ENCODE data around the gene UGT1A7. TPM values are rescaled to one million over a fixed set of nuclear protein-coding genes. Genes with fewer than 3 reads are reported as not detected.

UGT1A7 gene
- total and polyA plus RNA-seq, 12 donors: 0.11 to 10.1 (median 0.74) TPM; not detected in 3

- H3K27ac ChIP-seq: no peak overlapping the region
- no peaks in the 10 kb centered on the region for H3K4me1 ChIP-seq (replicated peaks in 1 of 2)
- no peak overlapping the region for H3K4me3 ChIP-seq
- DNase-seq: no peak
- TF ChIP-seq POLR2A (IDR thresholded peaks at IDR 0.05) (no peak), CTCF (IDR thresholded peaks at IDR 0.05) (no peak)
- H3K27me3 ChIP-seq: no peaks in the 10 kb centered on the region
- H3K9me3 ChIP-seq (replicated peaks in 1 of 3): no peaks in the 10 kb centered on the region
- no peaks in the 10 kb centered on the region for H3K36me3 ChIP-seq (replicated peaks in 1 of 2)
- 85 to 93% (median 87%) methylated on average over 3 to 21 of the region's 21 CpGs for WGBS, 4 donors
- intact Hi-C loops (cut with DNase I): no loop called here
Observed at GRCh38 chr2:233822101-233822771, 140.5 kb downstream of the UGT1A7 start.

Other genes starting within 250 kb of the UGT1A7 start
- 10 to 100 TPM; 29.9 to 64.7 (median 44.1) TPM for gene USP40, start 115.1 kb upstream of the UGT1A7 start, total RNA-seq
- 10 to 100 TPM; 25.1 to 98.7 (median 85.4) TPM for gene USP40, start 115.1 kb upstream of the UGT1A7 start, polyA plus RNA-seq
- gene UGT1A8, start 64.3 kb upstream of the UGT1A7 start, total RNA-seq: not detected
- gene UGT1A8, start 64.3 kb upstream of the UGT1A7 start, polyA plus RNA-seq: under 1 TPM in 1 of 3 donors, not detected in 2; 0.05 TPM
- not detected for gene UGT1A10, start 45.5 kb upstream of the UGT1A7 start, total RNA-seq
- not detected for gene UGT1A10, start 45.5 kb upstream of the UGT1A7 start, polyA plus RNA-seq
- gene UGT1A9, start 10.0 kb upstream of the UGT1A7 start, total RNA-seq: not detected
- gene UGT1A9, start 10.0 kb upstream of the UGT1A7 start, polyA plus RNA-seq: not detected
- gene UGT1A6, start 11.0 kb downstream of the UGT1A7 start, total RNA-seq: not detected
- under 1 TPM in 1 of 3 donors, not detected in 2; 0.16 TPM for gene UGT1A6, start 11.0 kb downstream of the UGT1A7 start, polyA plus RNA-seq
- under 1 TPM in 1 of 9 donors, not detected in 8; 0.43 TPM for gene UGT1A5, start 31.0 kb downstream of the UGT1A7 start, total RNA-seq
- gene UGT1A5, start 31.0 kb downstream of the UGT1A7 start, polyA plus RNA-seq: not detected
- under 1 TPM in 1 of 9 donors, not detected in 8; 0.36 TPM for gene UGT1A4, start 36.8 kb downstream of the UGT1A7 start, total RNA-seq
- gene UGT1A4, start 36.8 kb downstream of the UGT1A7 start, polyA plus RNA-seq: not detected
- gene UGT1A3, start 47.1 kb downstream of the UGT1A7 start, total RNA-seq: not detected
- not detected for gene UGT1A3, start 47.1 kb downstream of the UGT1A7 start, polyA plus RNA-seq
- under 1 TPM in 1 of 9 donors, not detected in 8; 0.52 TPM for gene UGT1A1, start 78.4 kb downstream of the UGT1A7 start, total RNA-seq
- gene UGT1A1, start 78.4 kb downstream of the UGT1A7 start, polyA plus RNA-seq: under 1 TPM in 1 of 3 donors, not detected in 2; 0.08 TPM
- gene MROH2A, start 96.4 kb downstream of the UGT1A7 start, total RNA-seq: not detected
- under 1 TPM in 1 of 3 donors, not detected in 2; 0.13 TPM for gene MROH2A, start 96.4 kb downstream of the UGT1A7 start, polyA plus RNA-seq
- gene HJURP, start 172.6 kb downstream of the UGT1A7 start, total RNA-seq: 1 to 10 TPM in 7 of 9 donors, under 1 TPM in 2; 0.28 to 7.5 (median 1.8) TPM
- 1 to 10 TPM in 1 of 3 donors, under 1 TPM in 2; 0.61 to 2.2 (median 0.72) TPM for gene HJURP, start 172.6 kb downstream of the UGT1A7 start, polyA plus RNA-seq
- not detected for gene TRPM8, start 235.5 kb downstream of the UGT1A7 start, total RNA-seq
- gene TRPM8, start 235.5 kb downstream of the UGT1A7 start, polyA plus RNA-seq: not detected

Data from adrenal gland (tissue), 12 donors.